ENCODE data around the gene FGGY.

GRCh38 chr1:59364037-59364436 is 67.1 kb downstream of the FGGY start:
- no peak for TF ChIP-seq EZH2 (IDR thresholded peaks at IDR 0.05; ENCODE audit: low read depth)
- TF ChIP-seq, protein P1, sequence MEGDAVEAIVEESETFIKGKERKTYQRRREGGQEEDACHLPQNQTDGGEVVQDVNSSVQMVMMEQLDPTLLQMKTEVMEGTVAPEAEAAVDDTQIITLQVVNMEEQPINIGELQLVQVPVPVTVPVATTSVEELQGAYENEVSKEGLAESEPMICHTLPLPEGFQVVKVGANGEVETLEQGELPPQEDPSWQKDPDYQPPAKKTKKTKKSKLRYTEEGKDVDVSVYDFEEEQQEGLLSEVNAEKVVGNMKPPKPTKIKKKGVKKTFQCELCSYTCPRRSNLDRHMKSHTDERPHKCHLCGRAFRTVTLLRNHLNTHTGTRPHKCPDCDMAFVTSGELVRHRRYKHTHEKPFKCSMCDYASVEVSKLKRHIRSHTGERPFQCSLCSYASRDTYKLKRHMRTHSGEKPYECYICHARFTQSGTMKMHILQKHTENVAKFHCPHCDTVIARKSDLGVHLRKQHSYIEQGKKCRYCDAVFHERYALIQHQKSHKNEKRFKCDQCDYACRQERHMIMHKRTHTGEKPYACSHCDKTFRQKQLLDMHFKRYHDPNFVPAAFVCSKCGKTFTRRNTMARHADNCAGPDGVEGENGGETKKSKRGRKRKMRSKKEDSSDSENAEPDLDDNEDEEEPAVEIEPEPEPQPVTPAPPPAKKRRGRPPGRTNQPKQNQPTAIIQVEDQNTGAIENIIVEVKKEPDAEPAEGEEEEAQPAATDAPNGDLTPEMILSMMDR (conservative IDR thresholded peaks at IDR 0.05) = no peak
